Kidney tubule cell (primary cell): ENCODE measurements around the gene GMPR.
A peak's percentile ranks its signal among the peaks of the same experiment; 100 is the strongest.
"Not testable (repeated sequence)": the region's sequence is repeated elsewhere in the genome, so short reads cannot be mapped to it uniquely, and the experiment has no call there.

Experiments used
- DNase-seq: peaks from one replicate; pipeline ENCODE4 v3.0.0-alpha.2; 2018; ENCODE audit warnings: low spot score

GMPR gene

GRCh38 chr6:16225062-16225731 lies 13.2 kb upstream of the GMPR start:
- not testable (repeated sequence) for DNase-seq

DNA sequence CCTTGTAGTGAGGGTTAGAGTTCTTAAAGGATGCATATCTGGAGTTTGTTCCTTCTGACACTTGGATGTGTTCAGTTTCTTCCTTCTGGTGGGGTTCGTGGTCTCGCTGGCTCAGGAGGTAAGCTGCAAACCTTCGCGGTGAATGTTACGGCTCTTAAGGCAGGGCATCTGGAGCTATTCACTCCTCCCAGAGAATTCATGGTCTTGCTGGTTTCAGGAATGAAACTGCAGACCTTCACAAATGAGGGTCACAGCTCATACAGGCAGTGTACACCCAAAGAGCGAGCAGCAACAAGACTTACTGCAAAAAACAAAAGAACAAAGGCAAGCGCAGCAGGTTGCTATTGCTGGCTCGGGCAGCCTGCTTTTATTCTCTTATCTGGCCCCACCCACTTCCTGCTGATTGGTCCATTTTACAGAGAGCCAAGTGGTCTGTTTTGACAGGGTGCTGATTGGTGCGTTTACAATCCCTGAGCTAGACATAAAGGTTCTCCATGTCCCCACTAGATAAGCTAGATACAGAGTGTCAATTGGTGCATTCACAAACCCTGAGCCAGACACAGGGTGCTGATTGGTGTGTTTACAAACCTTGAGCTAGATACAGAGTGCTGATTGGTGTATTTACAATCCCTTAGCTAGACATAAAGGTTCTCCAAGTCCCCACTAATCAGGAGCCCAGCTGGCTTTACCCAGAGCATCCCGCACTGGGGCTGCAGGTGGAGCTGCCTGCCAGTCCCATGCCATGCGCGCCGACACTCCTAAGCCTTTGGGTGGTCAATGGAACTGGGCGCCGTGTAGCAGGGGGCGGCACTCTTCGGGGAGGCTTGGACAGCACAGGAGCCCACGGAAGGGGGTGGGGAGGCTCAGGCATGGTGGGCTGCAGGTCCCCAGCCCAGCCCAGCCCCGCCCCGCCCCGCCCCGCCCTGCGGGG lies 12.0 kb upstream of the GMPR start:
- DNase-seq, result not testable (repeated sequence)

DNA sequence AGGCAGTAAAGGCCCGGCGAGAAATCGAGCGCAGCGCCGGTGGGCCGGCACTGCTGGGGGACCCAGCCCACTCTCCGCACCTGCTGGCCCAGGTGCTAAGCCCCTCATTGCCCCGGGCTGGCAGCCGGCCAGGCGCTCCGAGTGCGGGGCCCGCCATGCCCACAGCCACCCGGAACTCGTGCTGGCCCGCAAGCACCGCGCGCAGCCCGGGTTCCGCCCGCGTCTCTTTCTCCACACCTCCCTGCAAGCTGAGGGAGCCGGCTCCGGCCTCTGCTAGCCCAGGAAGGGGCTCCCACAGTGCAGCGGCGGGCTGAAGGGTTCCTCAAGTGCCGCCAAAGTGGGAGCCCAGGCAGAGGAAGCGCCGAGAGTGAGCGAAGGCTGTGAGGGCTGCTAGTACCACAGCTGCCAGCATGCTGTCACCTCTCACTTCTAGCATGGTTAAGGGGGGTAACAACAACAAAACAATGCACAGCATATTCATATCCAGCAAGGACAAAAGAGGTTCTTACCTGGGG lies 11.3 kb upstream of the GMPR start:
- DNase-seq, result no peak

DNA sequence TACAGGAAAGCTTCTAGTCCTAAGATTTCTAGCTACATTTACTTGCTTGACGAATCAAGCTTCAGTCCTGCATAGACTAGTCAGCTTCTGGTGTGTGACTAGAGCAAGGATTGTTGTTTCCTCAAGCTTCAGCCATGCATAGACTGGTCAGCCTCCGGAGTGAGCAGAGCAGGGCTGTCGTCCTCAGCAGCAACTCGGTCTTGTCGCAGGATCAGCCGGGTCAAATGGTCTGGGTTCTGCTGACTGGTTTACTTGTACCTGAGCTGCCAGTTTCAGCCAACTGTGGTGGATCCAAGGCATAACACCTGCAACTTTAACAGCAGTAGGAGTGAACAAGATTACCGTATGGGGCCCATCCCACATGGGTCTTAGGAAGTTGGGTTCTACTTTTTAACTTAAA lies 10.8 kb upstream of the GMPR start:
- DNase-seq, result peak; percentile 41

- DNase-seq, result no peak
Measured at GRCh38 chr6:16228043-16228442, 10.3 kb upstream of the GMPR start.

- DNase-seq, result peak; percentile 52
Measured at GRCh38 chr6:16228709-16229665, 9.4 kb upstream of the GMPR start.

DNA sequence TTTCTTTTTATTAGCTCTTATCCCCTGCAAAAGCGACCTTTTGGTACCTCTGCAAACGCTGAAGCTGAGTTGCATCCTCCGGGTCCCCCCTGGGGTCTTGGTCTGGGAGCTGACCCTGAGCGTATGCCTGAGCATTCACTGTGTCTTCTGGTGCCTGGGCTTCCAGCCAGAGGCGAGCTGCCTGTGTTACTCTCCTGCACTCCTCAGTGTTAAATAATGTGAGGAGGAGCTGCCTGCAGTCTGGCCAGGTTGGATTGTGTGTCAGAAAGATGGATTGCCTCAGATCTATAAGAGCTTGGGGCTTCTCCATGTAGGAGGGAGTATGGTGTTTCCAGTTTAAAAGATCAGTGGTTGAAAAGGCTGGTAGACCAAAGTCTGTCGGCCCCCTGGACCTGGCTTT lies 8.7 kb upstream of the GMPR start:
- DNase-seq, result no peak

DNA sequence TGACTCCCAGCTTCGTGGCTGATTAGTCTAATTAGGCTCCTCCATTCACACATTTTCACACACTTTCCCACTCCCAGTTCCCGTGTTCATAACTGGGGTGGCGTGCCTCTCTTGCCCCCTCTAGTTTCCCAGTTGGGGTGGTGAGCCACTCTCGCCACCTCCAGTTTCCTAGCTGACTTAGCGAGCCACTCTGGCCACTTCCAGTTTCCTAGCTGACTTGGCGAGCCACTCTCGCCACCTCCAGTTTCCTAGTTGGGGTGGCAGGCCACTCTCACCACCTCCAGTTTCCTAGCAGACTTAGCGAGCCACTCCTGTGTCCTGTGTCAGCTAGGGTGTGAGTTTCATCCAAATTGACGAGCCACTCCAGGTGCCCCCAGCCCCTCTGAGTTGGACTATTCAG lies 7.4 kb upstream of the GMPR start:
- no peak for DNase-seq

DNA sequence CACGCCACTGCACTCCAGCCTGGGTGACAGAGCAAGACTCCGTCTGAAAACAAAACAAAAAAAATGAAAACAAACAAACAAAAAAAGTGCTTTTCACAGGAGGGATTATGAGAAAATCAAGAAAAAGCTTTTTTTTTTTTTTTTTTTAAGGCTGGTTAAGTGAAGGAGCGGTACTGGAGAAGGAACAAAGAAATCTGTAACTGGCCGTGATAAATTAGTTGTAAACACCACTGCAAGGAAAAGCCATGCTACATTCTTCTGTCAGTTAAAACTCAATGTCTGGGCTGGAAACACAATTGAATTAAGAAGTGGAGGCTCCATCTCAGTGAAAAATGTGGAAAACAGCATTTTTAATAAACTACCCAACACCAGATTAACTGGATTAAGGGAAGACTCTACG lies 6.3 kb upstream of the GMPR start:
- no peak for DNase-seq

GRCh38 chr6:16236009-16236501 lies 2.3 kb upstream of the GMPR start:
- DNase-seq, result no peak

DNA sequence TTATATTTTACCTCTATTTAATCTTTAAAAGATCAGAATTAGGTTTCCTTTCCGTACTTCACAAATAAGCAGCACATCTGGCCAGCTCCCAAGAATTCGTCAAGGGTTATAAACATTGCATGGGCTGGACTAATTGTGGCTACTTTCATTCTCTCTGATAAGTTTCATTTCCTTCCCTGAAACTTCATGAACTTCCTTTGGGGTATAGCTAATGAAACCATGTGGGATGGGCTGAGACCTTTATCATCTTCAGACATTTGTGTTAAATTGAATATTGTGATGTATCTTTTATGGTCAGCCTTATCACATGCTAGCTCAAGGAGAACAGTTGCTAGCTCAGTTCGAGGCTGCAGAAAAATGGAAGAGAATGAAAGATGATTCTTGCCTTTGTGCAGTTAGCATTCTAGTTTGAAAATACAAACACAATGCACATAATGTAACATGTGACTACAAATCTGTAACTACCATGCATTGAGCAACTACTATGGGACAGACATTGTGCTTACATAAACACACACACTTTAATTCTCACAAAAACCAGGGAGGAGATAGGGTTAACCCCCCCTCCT lies 1.7 kb upstream of the GMPR start:
- DNase-seq, result peak; percentile 19

GRCh38 chr6:16237242-16237641 lies 1.1 kb upstream of the GMPR start:
- DNase-seq, result no peak

GRCh38 chr6:16238963-16239797 lies 793 bp downstream of the GMPR start:
- peak; percentile 24 for DNase-seq

DNA sequence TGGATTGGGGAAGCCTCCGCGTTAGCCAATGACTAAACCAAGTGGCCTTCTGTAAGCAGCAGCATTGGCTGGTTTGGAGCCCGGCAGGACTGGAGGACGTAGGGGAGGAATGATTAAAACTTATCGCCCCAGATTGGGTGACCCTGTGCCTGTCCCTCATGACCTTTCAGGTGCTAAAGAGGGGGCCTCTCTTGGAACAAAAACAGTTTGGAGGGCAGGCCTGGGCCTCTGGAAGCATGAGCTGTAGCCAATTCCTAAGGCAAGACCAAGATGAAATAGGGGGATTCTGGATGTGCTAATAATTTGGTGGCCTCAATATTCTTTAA lies 1.4 kb downstream of the GMPR start:
- peak; percentile 84 for DNase-seq

GRCh38 chr6:16240589-16241320 lies 2.4 kb downstream of the GMPR start:
- no peak for DNase-seq

- DNase-seq, result no peak
Measured at GRCh38 chr6:16241321-16241689, 2.9 kb downstream of the GMPR start.

DNA sequence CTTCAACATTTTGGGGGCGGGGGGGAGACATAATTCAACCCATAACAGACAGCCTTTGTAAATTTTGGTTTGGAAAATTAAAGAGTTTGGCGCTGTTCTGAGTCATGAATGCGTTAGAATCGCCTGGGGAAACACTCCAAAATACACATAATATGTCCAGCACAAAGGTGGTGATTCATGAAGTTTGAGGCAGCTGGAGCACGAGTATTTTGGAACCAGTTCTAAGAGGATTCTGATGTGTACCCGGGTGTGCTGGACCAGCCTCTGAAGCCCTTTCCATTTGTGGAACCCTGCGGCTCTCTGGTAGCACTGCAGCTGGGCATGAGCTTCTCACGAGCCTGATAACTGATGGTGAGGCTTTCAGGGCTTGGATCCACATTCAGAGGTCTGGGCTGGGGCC lies 4.7 kb downstream of the GMPR start:
- DNase-seq, result peak; percentile 23

DNA sequence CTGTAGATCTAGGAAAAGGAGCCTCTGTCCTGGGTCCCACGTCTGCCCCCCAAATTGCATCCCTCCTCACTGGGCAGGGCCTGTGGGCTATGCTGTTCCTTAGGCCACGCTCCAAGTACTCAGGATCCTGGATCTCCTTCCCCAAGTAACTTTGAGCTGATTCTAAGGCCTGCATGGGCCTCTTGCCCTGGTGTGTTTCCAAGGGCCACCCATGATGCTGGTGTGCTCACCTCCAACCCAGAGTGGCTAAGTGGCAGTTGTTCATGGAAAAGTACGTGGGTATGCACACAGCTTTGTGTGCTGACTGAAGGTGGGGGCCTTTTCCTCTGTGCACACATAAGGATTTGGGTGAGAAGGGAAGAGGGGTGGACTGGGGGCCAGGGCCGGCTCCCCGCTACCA lies 5.3 kb downstream of the GMPR start:
- DNase-seq, result no peak

DNA sequence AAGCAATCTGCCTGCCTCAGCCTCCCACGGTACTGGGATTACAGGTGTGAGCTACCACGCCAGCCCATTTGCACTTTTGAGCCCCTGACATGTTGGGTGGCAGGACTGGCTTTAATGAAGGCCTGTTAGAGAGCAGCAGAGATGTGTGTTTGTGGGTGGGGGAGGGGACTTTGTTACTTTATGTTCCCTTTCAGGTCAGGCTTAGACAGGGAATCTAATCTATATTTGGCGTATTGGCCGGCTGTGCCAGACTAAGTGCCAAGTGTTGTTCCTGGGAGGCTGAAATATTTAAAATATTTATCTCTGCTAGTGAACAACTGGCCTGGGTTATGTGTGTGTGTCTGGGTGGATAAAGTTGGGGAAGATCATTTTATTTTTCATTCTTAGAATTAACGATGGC lies 6.1 kb downstream of the GMPR start:
- DNase-seq, result no peak

- DNase-seq, result peak; percentile 25
Measured at GRCh38 chr6:16244869-16245451, 6.6 kb downstream of the GMPR start.
